Suprapubic skin (tissue), 4 donors: Measurements from ENCODE around the gene ROBO2. TPM values are rescaled to one million over a fixed set of nuclear protein-coding genes. Genes with fewer than 3 reads are reported as not detected.

Source experiments
- DNase-seq, 2 donors: peaks; one replicate each; pipeline ENCODE4 v3.0.0-alpha.2; 2019; ENCODE audit warnings: low spot score in 2 of 2
- H3K27ac ChIP-seq: fragments of 200-600 bp; sonication (generic); one replicate; pipeline ENCODE4 v1.5.1; 2019
- H3K27me3 ChIP-seq: fragments of 200-600 bp; sonication (generic); one replicate; pipeline ENCODE4 v1.5.1; 2019
- H3K36me3 ChIP-seq: fragments of 200-600 bp; sonication (generic); one replicate; pipeline ENCODE4 v1.5.1; 2019
- H3K4me1 ChIP-seq: fragments of 200-600 bp; sonication (generic); one replicate; pipeline ENCODE4 v1.5.1; 2019
- H3K4me3 ChIP-seq: fragments of 200-600 bp; sonication (generic); one replicate; pipeline ENCODE4 v1.5.1; 2019; ENCODE audit warnings: mild to moderate bottlenecking
- H3K9me3 ChIP-seq: fragments of 200-600 bp; sonication (generic); one replicate; pipeline ENCODE4 v1.5.1; 2019
- CTCF ChIP-seq, 2 donors: fragments of 200-600 bp in 1 of 2; fragments of 450-650 bp in 1 of 2; sonication (generic) in 1 of 2; IDR thresholded peaks; one replicate each; pipeline ENCODE4 v1.5.1; 2016 to 2019; ENCODE audit warnings: antibody characterized with exemption in 2 of 2, mild to moderate bottlenecking in 1 of 2, moderate library complexity in 1 of 2
- EP300 ChIP-seq: sonication (generic); formaldehyde crosslinking; IDR thresholded peaks from one replicate; pipeline ENCODE4 v1.6.1; 2017; ENCODE audit warnings: antibody characterized with exemption
- POLR2A ChIP-seq, 2 donors: fragments of 450-650 bp; IDR thresholded peaks; one replicate each; pipeline ENCODE4 v1.6.1; 2017; ENCODE audit warnings: antibody characterized with exemption in 2 of 2, mild to moderate bottlenecking in 2 of 2, moderate library complexity in 2 of 2
- POLR2AphosphoS5 ChIP-seq, 3 donors: sonication (generic); formaldehyde crosslinking; IDR thresholded peaks; one replicate each; pipeline ENCODE4 v1.6.1; 2017; ENCODE audit warnings: antibody characterized with exemption in 3 of 3
- WGBS: methylation state at CpG from one replicate; pipeline ENCODE4 v1.1.5; 2018; 5-methylcytosine and 5-hydroxymethylcytosine counted together
- total RNA-seq, 4 donors: library from RNA; depleted of rRNA; stranded (reverse); fragments of >200 nt; gene quantifications; one replicate each; pipeline ENCODE4 v1.1.0, GENCODE V29; 2016

Gene ROBO2
- total RNA-seq, 4 donors from 2014 or later, result 0.95 to 6.7 (median 2.2) TPM

- no peak for DNase-seq
- no peak overlapping the region for H3K4me3 ChIP-seq
- TF ChIP-seq CTCF (IDR thresholded peaks at IDR 0.05) (no peak), EP300 (no peak), POLR2AphosphoS5 (IDR thresholded peaks at IDR 0.05) (no peak), POLR2A (IDR thresholded peaks at IDR 0.05) (no peak)
- H3K9me3 ChIP-seq, result no peaks in the 10 kb centered on the region
- H3K4me1 ChIP-seq, result no peaks in the 10 kb centered on the region
- no peaks in the 10 kb centered on the region for H3K27me3 ChIP-seq
- WGBS, result 94% methylated on average over 2 of the region's 2 CpGs
- no peak overlapping the region for H3K27ac ChIP-seq
- H3K36me3 ChIP-seq, result no peaks in the 10 kb centered on the region
Measured at GRCh38 chr3:77262361-77262760, 222.5 kb downstream of the ROBO2 start.

- WGBS, result 91% methylated on average over 3 of the region's 3 CpGs
- no peak overlapping the region for H3K27ac ChIP-seq
Measured at GRCh38 chr3:77267589-77267988, 227.7 kb downstream of the ROBO2 start.

GRCh38 chr3:77271306-77271705, 231.4 kb downstream of the ROBO2 start:
- TF ChIP-seq CTCF (IDR thresholded peaks at IDR 0.05) (no peak), POLR2AphosphoS5 (IDR thresholded peaks at IDR 0.05) (no peak), EP300 (no peak), POLR2A (IDR thresholded peaks at IDR 0.05) (no peak)
- no peak for DNase-seq
- 81% methylated on average over 1 of the region's 1 CpG for WGBS

More at GRCh38 chr3:77267589-77267988, 227.7 kb downstream of the ROBO2 start:
- Histone ChIP-seq H3K4me1 (no peaks in the 10 kb centered on the region), H3K9me3 (no peaks in the 10 kb centered on the region), H3K36me3 (no peaks in the 10 kb centered on the region), H3K27me3 (no peaks in the 10 kb centered on the region), H3K4me3 (no peak overlapping the region)
- no peak for DNase-seq
- no peak for TF ChIP-seq POLR2AphosphoS5 (IDR thresholded peaks at IDR 0.05)
- TF ChIP-seq CTCF (IDR thresholded peaks at IDR 0.05), result no peak
- TF ChIP-seq EP300, result no peak
- no peak for TF ChIP-seq POLR2A (IDR thresholded peaks at IDR 0.05)

GRCh38 chr3:77271711-77272110, 231.8 kb downstream of the ROBO2 start:
- Histone ChIP-seq H3K27me3 (no peaks in the 10 kb centered on the region), H3K27ac (no peak overlapping the region), H3K4me3 (no peak overlapping the region), H3K9me3 (no peaks in the 10 kb centered on the region), H3K4me1 (no peaks in the 10 kb centered on the region), H3K36me3 (no peaks in the 10 kb centered on the region)
- TF ChIP-seq POLR2AphosphoS5 (IDR thresholded peaks at IDR 0.05) (no peak), EP300 (no peak), POLR2A (IDR thresholded peaks at IDR 0.05) (no peak), CTCF (IDR thresholded peaks at IDR 0.05) (no peak)
- 85% methylated on average over 6 of the region's 6 CpGs for WGBS
- DNase-seq, result no peak

More at GRCh38 chr3:77271306-77271705, 231.4 kb downstream of the ROBO2 start:
- Histone ChIP-seq H3K9me3 (no peaks in the 10 kb centered on the region), H3K27ac (no peak overlapping the region), H3K36me3 (no peaks in the 10 kb centered on the region), H3K27me3 (no peaks in the 10 kb centered on the region), H3K4me3 (no peak overlapping the region), H3K4me1 (no peaks in the 10 kb centered on the region)

- no peaks in the 10 kb centered on the region for H3K4me1 ChIP-seq
- H3K4me3 ChIP-seq, result no peak overlapping the region
- WGBS, result 89% methylated on average over 2 of the region's 2 CpGs
- H3K27ac ChIP-seq, result no peak overlapping the region
- no peaks in the 10 kb centered on the region for H3K9me3 ChIP-seq
- no peaks in the 10 kb centered on the region for H3K27me3 ChIP-seq
- no peak for DNase-seq
- no peaks in the 10 kb centered on the region for H3K36me3 ChIP-seq
- TF ChIP-seq EP300 (no peak), POLR2A (IDR thresholded peaks at IDR 0.05) (no peak), POLR2AphosphoS5 (IDR thresholded peaks at IDR 0.05) (no peak), CTCF (IDR thresholded peaks at IDR 0.05) (no peak)
Measured at GRCh38 chr3:77279276-77279675, 239.4 kb downstream of the ROBO2 start.
